Left ventricle myocardium inferior (tissue), 1 donor: Measurements from ENCODE around the gene ATP2C2. TPM values are rescaled to one million over a fixed set of nuclear protein-coding genes. Genes with fewer than 3 reads are reported as not detected.

ENCODE experiments used
- DNase-seq: peaks from one replicate; pipeline ENCODE4 v3.0.0-alpha.2; 2020
- H3K27ac ChIP-seq: fragments of 200-600 bp; replicated peaks from 2 replicates; pipeline ENCODE4 v1.8.0; 2021
- H3K27me3 ChIP-seq: fragments of 200-600 bp; 2 replicates; pipeline ENCODE4 v1.8.0; 2021; ENCODE audit warnings: low read depth
- H3K36me3 ChIP-seq: fragments of 200-600 bp; 2 replicates; pipeline ENCODE4 v1.8.0; 2021
- H3K4me1 ChIP-seq: fragments of 200-600 bp; 2 replicates; pipeline ENCODE4 v1.8.0; 2021
- H3K4me3 ChIP-seq: fragments of 200-600 bp; 2 replicates; pipeline ENCODE4 v1.8.0; 2021; ENCODE audit warnings: mild to moderate bottlenecking, moderate library complexity
- H3K9me3 ChIP-seq: fragments of 200-600 bp; replicated peaks from 2 replicates; pipeline ENCODE4 v1.8.0; 2021
- CTCF ChIP-seq: fragments of 200-600 bp; IDR thresholded peaks from 2 replicates; pipeline ENCODE4 v1.8.0; 2021; ENCODE audit warnings: antibody characterized with exemption, mild to moderate bottlenecking, borderline replicate concordance
- intact Hi-C: fragments of 100-400 bp; cut with micrococcal nuclease; formaldehyde crosslinking; loops from one replicate; pipeline ENCODE4 v1.11.0; 2022
- total RNA-seq: library from RNA; stranded (reverse); fragmentation: NEBNext Ultra II Directional; extraction: Animal tissue kit (Norgen Biotek cat#: 25700); gene quantifications from one replicate; pipeline ENCODE4 v1.2.1, GENCODE V29; 2021
- donor health status: DM: no; HTN: yes; CAD: no; lungs with severe emphysema.

The ATP2C2 gene
- total RNA-seq, 1 donor from 2014 or later, result not detected

- Histone ChIP-seq H3K4me3 (no peak overlapping the region), H3K4me1 (no peaks in the 10 kb centered on the region), H3K9me3 (no peaks in the 10 kb centered on the region), H3K27me3 (no peaks in the 10 kb centered on the region), H3K27ac (no peak overlapping the region), H3K36me3 (peaks cover 57% of the 10 kb centered on the region)
- intact Hi-C loops, result no loop called here
- DNase-seq, result no peak
- no peak for TF ChIP-seq CTCF
Observed at GRCh38 chr16:84497418-84498222, 129.3 kb downstream of the ATP2C2 start.

- Histone ChIP-seq H3K36me3 (peaks cover 51% of the 10 kb centered on the region), H3K27me3 (no peaks in the 10 kb centered on the region), H3K4me3 (no peak overlapping the region), H3K27ac (no peak overlapping the region), H3K9me3 (no peaks in the 10 kb centered on the region), H3K4me1 (peaks cover under 1% of the 10 kb centered on the region)
- TF ChIP-seq CTCF, result no peak
- no peak for DNase-seq
- intact Hi-C loops, result no loop called here
Observed at GRCh38 chr16:84498223-84498610, 129.9 kb downstream of the ATP2C2 start.

GRCh38 chr16:84498859-84499620 is 130.7 kb downstream of the ATP2C2 start:
- intact Hi-C loops, result no loop called here
- TF ChIP-seq CTCF, result no peak
- H3K27me3 ChIP-seq, result no peaks in the 10 kb centered on the region
- DNase-seq, result no peak
- no peaks in the 10 kb centered on the region for H3K9me3 ChIP-seq
- no peak overlapping the region for H3K4me3 ChIP-seq
- no peak overlapping the region for H3K27ac ChIP-seq
- H3K36me3 ChIP-seq, result peaks cover 43% of the 10 kb centered on the region
- H3K4me1 ChIP-seq, result peaks cover 9% of the 10 kb centered on the region

- Histone ChIP-seq H3K4me3 (no peak overlapping the region), H3K27me3 (no peaks in the 10 kb centered on the region), H3K27ac (no peak overlapping the region), H3K4me1 (peaks cover 14% of the 10 kb centered on the region), H3K36me3 (peaks cover 37% of the 10 kb centered on the region), H3K9me3 (no peaks in the 10 kb centered on the region)
- intact Hi-C loops, result no loop called here
- no peak for DNase-seq
- no peak for TF ChIP-seq CTCF
Observed at GRCh38 chr16:84499638-84500037, 131.3 kb downstream of the ATP2C2 start.

- Histone ChIP-seq H3K9me3 (no peaks in the 10 kb centered on the region), H3K27me3 (no peaks in the 10 kb centered on the region), H3K36me3 (peaks cover 28% of the 10 kb centered on the region), H3K4me3 (no peak overlapping the region), H3K4me1 (peaks cover 22% of the 10 kb centered on the region), H3K27ac (no peak overlapping the region)
- TF ChIP-seq CTCF, result no peak
- intact Hi-C loops, result no loop called here
- DNase-seq, result no peak
Observed at GRCh38 chr16:84500531-84500930, 132.2 kb downstream of the ATP2C2 start.
